ENCODE results near the gene BRPF1. TPM values are rescaled to one million over a fixed set of nuclear protein-coding genes. Genes with fewer than 3 reads are reported as not detected.

Gene BRPF1
- total and polyA plus RNA-seq, 10 of the 15 experiments (the other 5 are each of a cell fraction or from before 2014, with no cell fraction given) = 1.2 to 25.3 (median 13.6) TPM

DNA sequence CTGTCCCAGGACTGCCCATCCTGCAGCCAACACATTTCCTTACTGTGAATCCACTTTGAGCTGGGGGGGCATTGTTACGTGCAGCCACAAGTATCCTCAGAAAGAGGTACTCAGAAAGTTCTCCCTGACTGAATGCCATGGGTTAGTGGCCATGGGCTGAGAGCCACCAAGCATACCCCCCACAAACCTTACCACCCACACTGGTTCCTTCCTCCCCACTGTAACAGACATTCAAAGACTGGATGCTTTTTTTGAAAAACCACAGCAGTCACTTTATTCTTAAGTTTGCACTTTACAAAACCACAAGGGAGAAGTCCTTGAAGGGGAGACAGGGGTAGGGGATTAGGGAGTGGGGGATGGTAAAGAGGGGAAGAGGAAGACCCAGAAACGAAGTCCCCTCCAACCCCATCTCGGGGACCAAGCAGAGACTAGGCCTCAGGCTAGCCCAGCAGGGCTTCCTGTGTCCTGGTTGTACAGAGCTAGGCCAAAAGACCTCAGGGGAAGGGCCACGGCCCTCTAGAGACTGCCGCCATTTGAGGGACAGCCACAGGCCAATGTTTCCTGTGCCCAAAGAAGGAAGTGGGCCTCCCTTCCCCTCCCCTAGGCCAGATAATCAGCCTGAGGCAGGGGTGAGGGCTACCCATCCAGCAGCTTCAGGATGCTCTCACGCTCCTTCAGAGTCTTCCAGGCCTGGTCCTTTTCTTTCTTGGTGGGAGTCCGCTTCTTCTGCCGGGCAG is 48.4 kb downstream of the BRPF1 start (continued):
- TF ChIP-seq NBN (IDR thresholded peaks at IDR 0.05) = 0 out of 2 replicates have a peak, but pooled peaks have one; percentile 37
- TF ChIP-seq, protein P1, sequence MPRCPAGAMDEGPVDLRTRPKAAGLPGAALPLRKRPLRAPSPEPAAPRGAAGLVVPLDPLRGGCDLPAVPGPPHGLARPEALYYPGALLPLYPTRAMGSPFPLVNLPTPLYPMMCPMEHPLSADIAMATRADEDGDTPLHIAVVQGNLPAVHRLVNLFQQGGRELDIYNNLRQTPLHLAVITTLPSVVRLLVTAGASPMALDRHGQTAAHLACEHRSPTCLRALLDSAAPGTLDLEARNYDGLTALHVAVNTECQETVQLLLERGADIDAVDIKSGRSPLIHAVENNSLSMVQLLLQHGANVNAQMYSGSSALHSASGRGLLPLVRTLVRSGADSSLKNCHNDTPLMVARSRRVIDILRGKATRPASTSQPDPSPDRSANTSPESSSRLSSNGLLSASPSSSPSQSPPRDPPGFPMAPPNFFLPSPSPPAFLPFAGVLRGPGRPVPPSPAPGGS (IDR thresholded peaks at IDR 0.05; ENCODE audit: borderline replicate concordance, insufficient read depth, low read depth, low read length, poor library complexity, severe bottlenecking) = no peak
- TF ChIP-seq CREM (IDR thresholded peaks at IDR 0.05; ENCODE audit: low read depth) = no peak
- no peak for TF ChIP-seq GABPA (IDR thresholded peaks at IDR 0.05; ENCODE audit: low read depth)
- TF ChIP-seq MEF2A (IDR thresholded peaks at IDR 0.05; ENCODE audit: insufficient read depth, low read depth, low read length) = 0 out of 2 replicates have a peak, but pooled peaks have one; percentile 16
- 0 out of 2 replicates have a peak, but pooled peaks have one; percentile 28 for TF ChIP-seq PAX5 (IDR thresholded peaks at IDR 0.05; ENCODE audit: borderline replicate concordance, low read depth, low read length)
- peak; percentile 86 for TF ChIP-seq YY1 (IDR thresholded peaks at IDR 0.05; ENCODE audit: low read depth, low read length)
- TF ChIP-seq, protein P2, sequence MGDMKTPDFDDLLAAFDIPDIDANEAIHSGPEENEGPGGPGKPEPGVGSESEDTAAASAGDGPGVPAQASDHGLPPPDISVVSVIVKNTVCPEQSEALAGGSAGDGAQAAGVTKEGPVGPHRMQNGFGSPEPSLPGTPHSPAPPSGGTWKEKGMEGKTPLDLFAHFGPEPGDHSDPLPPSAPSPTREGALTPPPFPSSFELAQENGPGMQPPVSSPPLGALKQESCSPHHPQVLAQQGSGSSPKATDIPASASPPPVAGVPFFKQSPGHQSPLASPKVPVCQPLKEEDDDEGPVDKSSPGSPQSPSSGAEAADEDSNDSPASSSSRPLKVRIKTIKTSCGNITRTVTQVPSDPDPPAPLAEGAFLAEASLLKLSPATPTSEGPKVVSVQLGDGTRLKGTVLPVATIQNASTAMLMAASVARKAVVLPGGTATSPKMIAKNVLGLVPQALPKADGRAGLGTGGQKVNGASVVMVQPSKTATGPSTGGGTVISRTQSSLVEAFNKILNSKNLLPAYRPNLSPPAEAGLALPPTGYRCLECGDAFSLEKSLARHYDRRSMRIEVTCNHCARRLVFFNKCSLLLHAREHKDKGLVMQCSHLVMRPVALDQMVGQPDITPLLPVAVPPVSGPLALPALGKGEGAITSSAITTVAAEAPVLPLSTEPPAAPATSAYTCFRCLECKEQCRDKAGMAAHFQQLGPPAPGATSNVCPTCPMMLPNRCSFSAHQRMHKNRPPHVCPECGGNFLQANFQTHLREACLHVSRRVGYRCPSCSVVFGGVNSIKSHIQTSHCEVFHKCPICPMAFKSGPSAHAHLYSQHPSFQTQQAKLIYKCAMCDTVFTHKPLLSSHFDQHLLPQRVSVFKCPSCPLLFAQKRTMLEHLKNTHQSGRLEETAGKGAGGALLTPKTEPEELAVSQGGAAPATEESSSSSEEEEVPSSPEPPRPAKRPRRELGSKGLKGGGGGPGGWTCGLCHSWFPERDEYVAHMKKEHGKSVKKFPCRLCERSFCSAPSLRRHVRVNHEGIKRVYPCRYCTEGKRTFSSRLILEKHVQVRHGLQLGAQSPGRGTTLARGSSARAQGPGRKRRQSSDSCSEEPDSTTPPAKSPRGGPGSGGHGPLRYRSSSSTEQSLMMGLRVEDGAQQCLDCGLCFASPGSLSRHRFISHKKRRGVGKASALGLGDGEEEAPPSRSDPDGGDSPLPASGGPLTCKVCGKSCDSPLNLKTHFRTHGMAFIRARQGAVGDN (IDR thresholded peaks at IDR 0.05) = 0 out of 2 replicates have a peak, but pooled peaks have one; percentile 37
- TF ChIP-seq, protein P3, sequence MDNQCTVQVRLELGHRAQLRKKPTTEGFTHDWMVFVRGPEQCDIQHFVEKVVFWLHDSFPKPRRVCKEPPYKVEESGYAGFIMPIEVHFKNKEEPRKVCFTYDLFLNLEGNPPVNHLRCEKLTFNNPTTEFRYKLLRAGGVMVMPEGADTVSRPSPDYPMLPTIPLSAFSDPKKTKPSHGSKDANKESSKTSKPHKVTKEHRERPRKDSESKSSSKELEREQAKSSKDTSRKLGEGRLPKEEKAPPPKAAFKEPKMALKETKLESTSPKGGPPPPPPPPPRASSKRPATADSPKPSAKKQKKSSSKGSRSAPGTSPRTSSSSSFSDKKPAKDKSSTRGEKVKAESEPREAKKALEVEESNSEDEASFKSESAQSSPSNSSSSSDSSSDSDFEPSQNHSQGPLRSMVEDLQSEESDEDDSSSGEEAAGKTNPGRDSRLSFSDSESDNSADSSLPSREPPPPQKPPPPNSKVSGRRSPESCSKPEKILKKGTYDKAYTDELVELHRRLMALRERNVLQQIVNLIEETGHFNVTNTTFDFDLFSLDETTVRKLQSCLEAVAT (IDR thresholded peaks at IDR 0.05) = peak; percentile 67; the same call in 1 of the 2 replicates
- peak; percentile 31; the same call in 1 of the 2 replicates for TF ChIP-seq DPF2 (IDR thresholded peaks at IDR 0.05)
- peak; percentile 64 for TF ChIP-seq EED (IDR thresholded peaks at IDR 0.05; ENCODE audit: low read depth)
- TF ChIP-seq RAD21 (IDR thresholded peaks at IDR 0.05; ENCODE audit: insufficient read depth, low read depth, low read length) = no peak
- peak; percentile 55; the same call in 1 of the 2 replicates for TF ChIP-seq MTA2 (IDR thresholded peaks at IDR 0.05; ENCODE audit: low read depth)
- TF ChIP-seq, protein P4, sequence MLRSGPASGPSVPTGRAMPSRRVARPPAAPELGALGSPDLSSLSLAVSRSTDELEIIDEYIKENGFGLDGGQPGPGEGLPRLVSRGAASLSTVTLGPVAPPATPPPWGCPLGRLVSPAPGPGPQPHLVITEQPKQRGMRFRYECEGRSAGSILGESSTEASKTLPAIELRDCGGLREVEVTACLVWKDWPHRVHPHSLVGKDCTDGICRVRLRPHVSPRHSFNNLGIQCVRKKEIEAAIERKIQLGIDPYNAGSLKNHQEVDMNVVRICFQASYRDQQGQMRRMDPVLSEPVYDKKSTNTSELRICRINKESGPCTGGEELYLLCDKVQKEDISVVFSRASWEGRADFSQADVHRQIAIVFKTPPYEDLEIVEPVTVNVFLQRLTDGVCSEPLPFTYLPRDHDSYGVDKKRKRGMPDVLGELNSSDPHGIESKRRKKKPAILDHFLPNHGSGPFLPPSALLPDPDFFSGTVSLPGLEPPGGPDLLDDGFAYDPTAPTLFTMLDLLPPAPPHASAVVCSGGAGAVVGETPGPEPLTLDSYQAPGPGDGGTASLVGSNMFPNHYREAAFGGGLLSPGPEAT (IDR thresholded peaks at IDR 0.05; ENCODE audit: low read depth) = peak; percentile 48; the same call in 1 of the 2 replicates
- TF ChIP-seq, protein P5, sequence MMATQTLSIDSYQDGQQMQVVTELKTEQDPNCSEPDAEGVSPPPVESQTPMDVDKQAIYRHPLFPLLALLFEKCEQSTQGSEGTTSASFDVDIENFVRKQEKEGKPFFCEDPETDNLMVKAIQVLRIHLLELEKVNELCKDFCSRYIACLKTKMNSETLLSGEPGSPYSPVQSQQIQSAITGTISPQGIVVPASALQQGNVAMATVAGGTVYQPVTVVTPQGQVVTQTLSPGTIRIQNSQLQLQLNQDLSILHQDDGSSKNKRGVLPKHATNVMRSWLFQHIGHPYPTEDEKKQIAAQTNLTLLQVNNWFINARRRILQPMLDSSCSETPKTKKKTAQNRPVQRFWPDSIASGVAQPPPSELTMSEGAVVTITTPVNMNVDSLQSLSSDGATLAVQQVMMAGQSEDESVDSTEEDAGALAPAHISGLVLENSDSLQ (IDR thresholded peaks at IDR 0.05) = peak; percentile 86
- peak; percentile 76; the same call in 1 of the 2 replicates for TF ChIP-seq FOXM1 (IDR thresholded peaks at IDR 0.05; ENCODE audit: low read depth, low read length)
- 0 out of 2 replicates have a peak, but pooled peaks have one; percentile 23 for TF ChIP-seq CREB1 (IDR thresholded peaks at IDR 0.05; ENCODE audit: low read depth)
- 0 out of 2 replicates have a peak, but pooled peaks have one; percentile 60 for TF ChIP-seq HDGF (IDR thresholded peaks at IDR 0.05)
- TF ChIP-seq TCF7 (IDR thresholded peaks at IDR 0.05; ENCODE audit: borderline replicate concordance) = 0 out of 2 replicates have a peak, but pooled peaks have one; percentile 39

Measured in GM12878 (cell line).